H1 (cell line): ENCODE results near the gene CENPA.

Source experiments
- BACH1 ChIP-seq: IDR thresholded peaks from 2 replicates; pipeline ENCODE4 v1.6.1; 2012; ENCODE audit warnings: low read length, improper control_type of control experiment
- CTCF ChIP-seq, 3 experiments: IDR thresholded peaks; 1 replicate in 2 of 3; 2 replicates in 1 of 3; pipeline versions ENCODE4 v1.5.1 to v1.6.1; 2011; ENCODE audit warnings: low read length in 3 of 3, mild to moderate bottlenecking in 3 of 3, inconsistent platforms in 2 of 3, low read depth in 1 of 3, moderate library complexity in 1 of 3; ENCODE audit not compliant: insufficient read depth in 1 of 3; ENCODE audit errors: control extremely low read depth in 1 of 3
- EZH2 ChIP-seq: fragments of 200-600 bp; sonication (generic); IDR thresholded peaks from 2 replicates; pipeline ENCODE4 v1.7.1; 2012; ENCODE audit warnings: low read depth, mild to moderate bottlenecking, moderate library complexity, low read length, inconsistent platforms; ENCODE audit not compliant: severe bottlenecking
- JUN ChIP-seq: IDR thresholded peaks from 2 replicates; pipeline ENCODE4 v1.6.1; 2011; ENCODE audit warnings: low read depth, mild to moderate bottlenecking, improper control_type of control experiment, low read length
- POLR2AphosphoS5 ChIP-seq: IDR thresholded peaks from 2 replicates; pipeline ENCODE4 v1.6.1; 2011; ENCODE audit warnings: low read depth, low read length
- SIX5 ChIP-seq: IDR thresholded peaks from 2 replicates; pipeline ENCODE4 v1.6.1; 2011; ENCODE audit warnings: mild to moderate bottlenecking, low read depth, low read length
- SUZ12 ChIP-seq: fragments of 200-600 bp; sonication (generic); IDR thresholded peaks from 2 replicates; pipeline ENCODE4 v1.6.1; 2012; ENCODE audit warnings: mild to moderate bottlenecking, inconsistent platforms, low read length, moderate library complexity, mixed read lengths

- TF ChIP-seq EZH2: no peak
- no peak for TF ChIP-seq CTCF (IDR thresholded peaks at IDR 0.05; ENCODE audit: control extremely low read depth in 1 of 3, insufficient read depth in 1 of 3, low read depth in 1 of 3, low read length in 3 of 3)
- TF ChIP-seq BACH1: no peak
- TF ChIP-seq SIX5: no peak
- no peak for TF ChIP-seq JUN
- no peak for TF ChIP-seq POLR2AphosphoS5
- TF ChIP-seq SUZ12: no peak
Measured at GRCh38 chr2:26793518-26793917, 7.7 kb downstream of the CENPA start.
